ENCODE results near the gene PXMP4.

Gene PXMP4

GRCh38 chr20:33673410-33674293 is 46.5 kb downstream of the PXMP4 start:
- H3K27ac Mint-ChIP-seq: peak overlapping the region; percentile 58
- no peaks in the 10 kb centered on the region for H3K9me3 Mint-ChIP-seq (ENCODE audit: low read depth)
- H3K4me3 Mint-ChIP-seq: peak overlapping the region; percentile 86
- H3K36me3 Mint-ChIP-seq: no peaks in the 10 kb centered on the region
- H3K4me1 Mint-ChIP-seq (ENCODE audit: low read depth): peaks cover 23% of the 10 kb centered on the region
- H3K27me3 Mint-ChIP-seq: no peaks in the 10 kb centered on the region

GRCh38 chr20:33673114-33673409 is 47.0 kb downstream of the PXMP4 start:
- Mint-ChIP-seq H3K4me1 (ENCODE audit: low read depth) (peaks cover 22% of the 10 kb centered on the region), H3K27ac (no peak overlapping the region), H3K4me3 (peak overlapping the region; percentile 86), H3K9me3 (ENCODE audit: low read depth) (no peaks in the 10 kb centered on the region), H3K27me3 (no peaks in the 10 kb centered on the region), H3K36me3 (no peaks in the 10 kb centered on the region)

- Mint-ChIP-seq H3K4me1 (ENCODE audit: low read depth) (peaks cover 21% of the 10 kb centered on the region), H3K36me3 (no peaks in the 10 kb centered on the region), H3K9me3 (ENCODE audit: low read depth) (no peaks in the 10 kb centered on the region), H3K4me3 (peak overlapping the region; percentile 86), H3K27ac (no peak overlapping the region), H3K27me3 (no peaks in the 10 kb centered on the region)
Measured at GRCh38 chr20:33672426-33673113, 47.5 kb downstream of the PXMP4 start.

GRCh38 chr20:33671573-33672288 is 48.4 kb downstream of the PXMP4 start:
- Mint-ChIP-seq H3K9me3 (ENCODE audit: low read depth) (no peaks in the 10 kb centered on the region), H3K27me3 (no peaks in the 10 kb centered on the region), H3K4me1 (ENCODE audit: low read depth) (peaks cover 20% of the 10 kb centered on the region), H3K36me3 (no peaks in the 10 kb centered on the region), H3K4me3 (no peak overlapping the region), H3K27ac (no peak overlapping the region)

- Mint-ChIP-seq H3K9me3 (ENCODE audit: low read depth) (no peaks in the 10 kb centered on the region), H3K27ac (peak overlapping the region; percentile 3), H3K27me3 (no peaks in the 10 kb centered on the region), H3K4me1 (ENCODE audit: low read depth) (peaks cover 25% of the 10 kb centered on the region), H3K4me3 (peak overlapping the region; percentile 39), H3K36me3 (no peaks in the 10 kb centered on the region)
Measured at GRCh38 chr20:33670715-33671499, 49.2 kb downstream of the PXMP4 start.

GRCh38 chr20:33669873-33670640 is 50.1 kb downstream of the PXMP4 start:
- Mint-ChIP-seq H3K27ac (peak overlapping the region; percentile 41), H3K36me3 (no peaks in the 10 kb centered on the region), H3K4me1 (ENCODE audit: low read depth) (peaks cover 26% of the 10 kb centered on the region), H3K9me3 (ENCODE audit: low read depth) (no peaks in the 10 kb centered on the region), H3K4me3 (peak overlapping the region; percentile 20), H3K27me3 (no peaks in the 10 kb centered on the region)

- H3K27ac Mint-ChIP-seq: peak overlapping the region; percentile 41
- H3K4me3 Mint-ChIP-seq: peak overlapping the region; percentile 44
- H3K9me3 Mint-ChIP-seq (ENCODE audit: low read depth): no peaks in the 10 kb centered on the region
- H3K27me3 Mint-ChIP-seq: no peaks in the 10 kb centered on the region
- H3K36me3 Mint-ChIP-seq: no peaks in the 10 kb centered on the region
- H3K4me1 Mint-ChIP-seq (ENCODE audit: low read depth): peaks cover 31% of the 10 kb centered on the region
Measured at GRCh38 chr20:33669224-33669623, 50.9 kb downstream of the PXMP4 start.

- peaks cover 29% of the 10 kb centered on the region for H3K4me1 Mint-ChIP-seq (ENCODE audit: low read depth)
- H3K27ac Mint-ChIP-seq: no peak overlapping the region
- peak overlapping the region; percentile 82 for H3K4me3 Mint-ChIP-seq
Measured at GRCh38 chr20:33668466-33669155, 51.5 kb downstream of the PXMP4 start.

GRCh38 chr20:33667676-33668465 is 52.2 kb downstream of the PXMP4 start:
- Mint-ChIP-seq H3K4me3 (peak overlapping the region; percentile 82), H3K27ac (peak overlapping the region; percentile 64), H3K9me3 (ENCODE audit: low read depth) (no peaks in the 10 kb centered on the region)

More at GRCh38 chr20:33668466-33669155, 51.5 kb downstream of the PXMP4 start:
- Mint-ChIP-seq H3K36me3 (no peaks in the 10 kb centered on the region), H3K9me3 (ENCODE audit: low read depth) (no peaks in the 10 kb centered on the region), H3K27me3 (no peaks in the 10 kb centered on the region)

GRCh38 chr20:33667245-33667675 is 52.9 kb downstream of the PXMP4 start:
- Mint-ChIP-seq H3K9me3 (ENCODE audit: low read depth) (no peaks in the 10 kb centered on the region), H3K36me3 (no peaks in the 10 kb centered on the region), H3K27me3 (no peaks in the 10 kb centered on the region), H3K4me1 (ENCODE audit: low read depth) (peaks cover 26% of the 10 kb centered on the region), H3K4me3 (peak overlapping the region; percentile 82), H3K27ac (peak overlapping the region; percentile 64)

More at GRCh38 chr20:33667676-33668465, 52.2 kb downstream of the PXMP4 start:
- Mint-ChIP-seq H3K27me3 (no peaks in the 10 kb centered on the region), H3K36me3 (no peaks in the 10 kb centered on the region), H3K4me1 (ENCODE audit: low read depth) (peaks cover 25% of the 10 kb centered on the region)

- Mint-ChIP-seq H3K4me1 (ENCODE audit: low read depth) (peaks cover 26% of the 10 kb centered on the region), H3K27me3 (no peaks in the 10 kb centered on the region), H3K4me3 (peak within 1 kb of the TSS; percentile 94), H3K9me3 (ENCODE audit: low read depth) (no peaks in the 10 kb centered on the region), H3K27ac (peak within 1 kb of the TSS; percentile 89), H3K36me3 (no peaks in the 10 kb centered on the region)
Measured at GRCh38 chr20:33666293-33667244, 53.5 kb downstream of the PXMP4 start, which contains the start of gene ACTL10. TSS of gene ACTL10 (plus strand) at chr20:33666943. CDS start at chr20:33667498, 555 bp downstream.

GRCh38 chr20:33664762-33665144 is 55.4 kb downstream of the PXMP4 start:
- Mint-ChIP-seq H3K4me3 (peak overlapping the region; percentile 84), H3K36me3 (no peaks in the 10 kb centered on the region), H3K27ac (peak overlapping the region; percentile 86), H3K4me1 (ENCODE audit: low read depth) (peaks cover 26% of the 10 kb centered on the region), H3K9me3 (ENCODE audit: low read depth) (no peaks in the 10 kb centered on the region), H3K27me3 (no peaks in the 10 kb centered on the region)
